Amniotic stem cell (primary cell): ENCODE data around the gene RHOG.

Experiments
- DNase-seq: peaks from one replicate; lab custom pipeline; 2025; lab: John Stamatoyannopoulos, UW

The RHOG gene

DNA sequence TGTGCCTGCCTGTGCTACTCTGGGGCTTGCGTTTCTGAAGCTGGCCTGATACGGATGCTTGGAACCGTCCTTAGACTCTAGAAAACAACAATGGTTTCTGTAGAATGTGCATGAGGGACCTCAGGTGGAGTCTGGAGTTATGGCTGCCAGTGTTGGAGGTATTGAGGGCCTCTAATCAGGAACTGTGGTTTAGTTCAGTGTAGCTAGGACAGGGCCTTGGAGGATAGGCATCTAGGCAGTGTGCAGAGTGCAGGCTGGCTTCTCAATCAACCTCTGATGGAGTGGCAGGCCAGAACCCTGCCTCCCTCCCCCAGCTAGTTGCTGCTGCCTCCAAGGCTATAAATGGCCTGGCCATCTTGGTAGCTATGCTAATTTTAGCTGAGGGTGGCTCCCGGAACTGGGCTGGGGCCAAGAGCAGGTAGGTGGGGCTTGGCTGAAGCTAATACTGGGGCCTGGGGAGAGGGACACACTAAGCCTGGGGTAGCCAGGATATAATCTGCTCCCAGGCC lies 18.7 kb upstream of the RHOG start:
- no peak for DNase-seq

- DNase-seq, result no peak
Observed at GRCh38 chr11:3857628-3858027, 16.9 kb upstream of the RHOG start.

- DNase-seq, result no peak
Observed at GRCh38 chr11:3856856-3857553, 16.2 kb upstream of the RHOG start.

GRCh38 chr11:3855808-3856491 lies 15.2 kb upstream of the RHOG start:
- no peak for DNase-seq

GRCh38 chr11:3854977-3855807 lies 14.4 kb upstream of the RHOG start, which contains the start of gene STIM1:
Gene STIM1 (plus strand): TSS chr11:3855664. CDS start chr11:3856271, 607 bp downstream.
- peak; percentile 81 for DNase-seq

- DNase-seq, result no peak
Observed at GRCh38 chr11:3854660-3854976, 13.9 kb upstream of the RHOG start.

DNA sequence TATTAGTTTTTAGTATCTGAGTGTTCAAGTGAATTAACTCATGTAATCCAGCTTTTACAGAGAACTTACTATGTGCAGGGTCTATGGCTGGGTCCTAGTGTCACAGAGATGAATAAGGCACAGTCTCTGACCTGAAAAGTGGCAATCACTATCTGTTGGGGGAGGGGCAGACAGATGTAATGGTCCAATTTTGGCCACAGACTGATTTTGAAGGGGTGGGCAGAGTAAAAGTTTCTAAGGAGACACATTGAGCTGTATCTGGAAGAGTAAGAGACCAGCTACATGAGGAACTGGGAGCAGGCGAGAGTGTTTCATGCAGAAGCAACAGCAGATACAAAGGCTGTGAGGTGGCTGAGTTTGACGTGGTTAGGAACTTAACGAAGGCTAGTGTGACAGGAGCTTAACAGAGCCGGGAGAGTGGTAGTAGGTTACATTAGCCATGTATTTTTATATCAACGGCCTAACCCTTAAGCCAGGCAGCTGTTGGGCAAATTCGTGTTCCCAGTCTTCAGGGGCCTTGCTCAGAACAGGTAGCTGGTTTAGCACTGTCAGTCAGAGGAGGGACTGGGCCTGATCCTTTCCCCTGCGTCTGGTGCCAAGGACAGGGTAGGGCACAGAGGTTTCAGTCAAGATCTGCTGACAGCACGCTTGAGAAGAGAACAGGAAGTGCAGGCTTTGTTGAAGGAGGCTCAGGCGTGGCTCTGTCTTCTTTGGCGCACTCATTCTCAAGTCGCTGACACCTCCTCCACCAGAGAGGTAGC lies 13.3 kb upstream of the RHOG start:
- no peak for DNase-seq

GRCh38 chr11:3853545-3853842 lies 12.7 kb upstream of the RHOG start:
- no peak for DNase-seq

DNA sequence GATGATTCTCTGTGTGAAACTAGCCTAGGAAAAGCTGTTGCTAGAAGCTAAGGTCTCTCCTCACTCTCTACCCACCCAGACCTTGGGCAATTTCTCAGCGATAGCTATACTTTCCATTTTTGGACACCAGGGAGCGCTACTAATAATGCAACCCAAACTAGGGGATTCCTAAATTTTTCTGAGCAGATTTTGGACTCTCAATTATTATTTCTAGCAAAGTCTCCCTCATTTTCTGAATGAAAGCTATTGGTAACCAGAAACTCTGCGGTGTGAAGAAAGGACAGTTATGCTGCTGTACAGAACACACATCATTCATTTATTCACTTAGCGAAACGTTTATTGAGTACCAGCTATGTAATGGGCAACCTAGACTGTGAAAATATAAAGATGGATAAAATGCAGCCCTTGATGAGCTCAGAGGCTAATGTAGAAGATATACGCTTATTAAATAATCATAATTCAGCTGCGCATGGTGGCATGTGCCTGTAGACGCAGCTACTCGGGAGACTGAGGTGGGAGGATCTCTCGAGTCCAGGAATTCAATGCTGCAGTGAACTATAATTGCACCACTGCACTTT lies 8.6 kb upstream of the RHOG start:
- no peak for DNase-seq

DNA sequence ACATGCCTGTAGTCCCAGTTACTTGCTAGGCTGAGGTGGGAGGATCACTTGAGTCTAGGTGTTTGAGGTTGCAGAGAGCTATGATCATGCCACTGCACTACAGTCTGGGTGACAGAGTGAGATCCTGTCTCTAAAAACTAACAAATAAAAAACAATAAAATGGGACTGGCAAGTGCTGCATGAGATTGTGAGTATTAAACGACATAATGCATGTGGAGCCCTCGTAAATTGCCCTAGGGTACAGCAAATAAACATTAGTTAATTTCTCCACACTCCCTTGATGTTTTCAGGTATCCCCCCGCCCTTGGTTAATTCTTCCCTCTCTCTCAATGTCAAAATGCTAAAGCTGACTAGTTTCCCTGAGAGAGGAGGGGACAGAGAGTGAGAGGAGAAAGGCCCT lies 4.9 kb upstream of the RHOG start:
- no peak for DNase-seq

- DNase-seq, result no peak
Observed at GRCh38 chr11:3845246-3845645, 4.5 kb upstream of the RHOG start.

DNA sequence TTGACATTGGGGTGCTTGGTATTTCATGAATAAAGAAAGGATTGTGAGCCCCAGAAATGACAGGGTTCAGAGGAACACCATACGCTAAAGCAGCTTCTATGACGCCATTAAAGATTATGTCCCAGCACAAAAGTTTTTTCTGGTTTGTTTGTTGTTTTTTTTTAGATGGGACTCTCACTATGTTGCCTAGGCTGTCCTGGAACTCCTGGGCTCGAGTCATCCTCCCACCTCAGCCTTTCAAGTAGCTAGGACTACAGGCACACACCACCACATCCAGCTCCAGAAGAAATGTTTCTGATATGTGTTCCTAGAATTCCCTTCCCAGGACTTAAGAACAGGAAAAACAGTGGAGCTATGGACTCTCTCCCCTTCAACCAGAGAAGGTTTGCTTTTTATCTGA lies 2.6 kb upstream of the RHOG start:
- no peak for DNase-seq

GRCh38 chr11:3841426-3842350 lies 929 bp upstream of the RHOG start:
- DNase-seq, result peak; percentile 64

DNA sequence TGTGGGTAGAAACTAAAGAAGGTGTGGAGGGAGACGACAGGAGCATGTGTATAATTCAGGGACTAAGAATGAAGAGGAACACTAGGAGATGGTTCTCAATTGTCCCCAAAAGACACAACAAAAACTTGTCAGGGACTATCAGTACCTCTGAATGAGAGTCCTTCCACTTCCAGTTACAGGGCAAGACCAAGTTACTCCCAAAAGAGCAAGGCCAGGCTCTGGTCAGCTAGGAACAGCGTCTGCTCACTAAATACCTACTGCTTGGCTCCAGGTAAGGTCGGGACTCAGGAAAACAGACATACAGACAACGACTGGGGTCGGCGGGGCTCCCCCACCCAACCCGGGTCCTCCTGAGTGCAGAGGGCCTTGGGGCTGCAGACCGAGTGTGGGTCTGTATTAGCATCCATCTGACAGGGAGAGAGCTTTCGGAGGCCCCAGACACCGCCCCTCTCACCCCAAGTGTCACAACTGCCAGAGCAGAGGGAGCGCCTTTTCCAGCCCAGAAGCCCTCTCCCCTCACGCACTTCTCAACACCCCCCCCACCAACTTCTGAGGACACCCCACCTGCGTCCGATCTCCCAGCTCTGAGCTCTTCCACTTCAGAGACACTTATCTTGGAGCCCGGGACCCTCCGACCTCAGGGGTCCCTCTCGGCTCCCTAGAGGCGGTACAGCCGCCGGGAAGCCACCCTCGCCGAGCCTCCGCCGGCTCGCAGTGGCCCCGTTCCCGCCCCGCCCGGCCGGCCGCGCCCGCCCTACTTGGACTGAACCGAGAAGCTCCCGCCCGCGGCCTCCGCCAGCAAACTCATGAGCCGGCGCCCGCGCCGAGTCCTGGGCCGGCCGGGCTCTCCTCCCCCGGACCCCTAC lies 522 bp downstream of the RHOG start:
- DNase-seq, result no peak

DNA sequence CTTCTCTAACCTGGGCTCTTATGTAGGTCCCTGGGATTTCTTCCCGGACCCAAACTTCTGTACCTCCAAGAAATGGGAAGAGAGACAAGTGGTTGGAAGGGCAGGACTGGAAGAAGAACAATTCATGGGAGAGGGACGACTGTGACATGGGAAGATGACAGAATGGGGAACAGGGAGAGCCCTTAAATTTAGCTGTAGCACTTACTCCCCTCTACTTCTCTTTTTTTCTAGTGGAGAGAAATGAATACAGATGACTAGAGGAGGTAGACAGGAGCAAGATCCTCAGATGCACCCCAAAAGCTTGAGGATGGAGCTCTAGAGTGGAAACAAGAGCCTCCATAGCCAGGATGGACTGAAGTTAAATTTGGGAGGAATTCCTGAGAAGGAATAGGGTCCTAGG lies 2.3 kb downstream of the RHOG start:
- no peak for DNase-seq

GRCh38 chr11:3837793-3838192 lies 3.0 kb downstream of the RHOG start:
- no peak for DNase-seq

DNA sequence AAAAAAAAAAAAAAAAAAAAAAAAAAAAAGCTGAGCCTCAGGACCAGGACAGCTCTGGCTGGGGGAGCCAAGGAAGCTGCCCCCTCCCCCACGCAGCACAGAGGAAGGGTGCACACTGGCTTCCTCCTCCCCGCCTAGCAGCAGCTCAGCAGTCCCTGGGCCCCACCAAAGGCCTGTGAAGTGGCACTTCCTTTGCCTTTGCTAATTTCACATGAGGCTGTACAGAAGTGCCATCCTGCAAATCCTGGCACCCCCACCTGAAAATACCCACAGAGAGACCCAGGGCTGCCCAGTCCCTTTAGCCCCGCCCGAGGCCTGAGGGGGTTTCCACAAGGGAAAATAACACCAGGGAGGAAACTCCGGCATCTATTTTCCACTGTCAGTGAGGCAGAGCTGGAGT lies 3.9 kb downstream of the RHOG start:
- DNase-seq, result no peak

DNA sequence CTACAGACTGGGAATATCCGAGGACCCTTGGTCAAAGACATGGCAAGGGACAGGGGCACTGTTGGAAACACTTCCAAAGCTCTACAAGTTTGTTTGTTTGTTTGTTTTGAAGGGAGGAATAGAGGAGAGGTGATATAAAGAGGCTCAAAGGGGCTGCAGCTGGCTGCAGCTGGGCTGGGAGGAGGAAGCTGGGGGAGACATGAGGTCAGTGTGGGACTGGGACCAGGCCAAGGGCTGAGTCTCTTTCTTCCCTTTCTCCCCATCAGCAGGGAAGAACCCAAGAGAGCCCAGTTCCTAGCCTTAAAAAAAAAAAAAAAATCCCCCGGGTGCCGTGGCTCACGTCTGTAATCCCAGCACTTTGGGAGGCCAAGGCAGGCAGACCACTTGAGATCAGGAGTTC lies 5.0 kb downstream of the RHOG start:
- no peak for DNase-seq

GRCh38 chr11:3834664-3835461 lies 5.9 kb downstream of the RHOG start:
- DNase-seq, result no peak
